IMR-90 (cell line): ENCODE measurements around the gene NLRC5. TPM values are rescaled to one million over a fixed set of nuclear protein-coding genes. Genes with fewer than 3 reads are reported as not detected.
A peak's percentile ranks its signal among the peaks of the same experiment; 100 is the strongest.

Source experiments
- ATAC-seq: fragments of 200-7000 bp; cut with Tn5 transposase; 2 replicates; pipeline ENCODE4 v1.9.1; 2020; ENCODE audit warnings: low read depth, mild to moderate bottlenecking, moderate library complexity
- BruUV-seq: library from RNA; stranded (reverse); fragments of 400-500 nt; replicated peaks from 2 replicates; lab custom pipeline; 2021; lab: Mats Ljungman, UMichigan
- CTCF ChIA-PET: fragments of 300-600 bp; formaldehyde crosslinking; extraction: SDS; loops from one replicate; lab custom pipeline; 2021; ENCODE audit warnings: antibody characterized with exemption; lab: Yijun Ruan, JAX
- POLR2A ChIA-PET: fragments of 300-600 bp; sonication (Branson Sonifier 250); formaldehyde crosslinking; loops from one replicate; lab custom pipeline; 2022; ENCODE audit warnings: antibody characterized with exemption; ENCODE audit not compliant: unreplicated experiment; lab: Charles Lee
- DNase-seq: peaks from one replicate; pipeline ENCODE4 v3.0.0; 2013
- H2AFZ ChIP-seq: replicated peaks from 2 replicates; pipeline ENCODE3; 2013; ENCODE audit warnings: low read length, mild to moderate bottlenecking; ENCODE audit not compliant: poor library complexity
- H2AK5ac ChIP-seq: 2 replicates; pipeline ENCODE4 v1.6.1; 2013; ENCODE audit warnings: low read depth, low read length, inconsistent platforms
- H2AK9ac ChIP-seq: replicated peaks from 2 replicates; pipeline ENCODE3; 2013; ENCODE audit warnings: mild to moderate bottlenecking, low read depth, low read length, moderate library complexity; ENCODE audit not compliant: poor library complexity
- H2BK120ac ChIP-seq: 2 replicates; pipeline ENCODE4 v1.6.1; 2013; ENCODE audit warnings: low read depth, low read length, inconsistent platforms
- H2BK15ac ChIP-seq: 3 replicates; pipeline ENCODE4 v1.6.1; 2013; ENCODE audit warnings: low read depth, low read length, inconsistent platforms
- H2BK20ac ChIP-seq: 2 replicates; pipeline ENCODE4 v1.6.1; 2013; ENCODE audit warnings: low read depth, mild to moderate bottlenecking, inconsistent platforms, low read length, moderate library complexity
- H2BK5ac ChIP-seq: 2 replicates; pipeline ENCODE4 v1.6.1; 2013; ENCODE audit warnings: mild to moderate bottlenecking, low read depth, low read length, inconsistent platforms; ENCODE audit not compliant: poor library complexity, severe bottlenecking
- H3K14ac ChIP-seq: replicated peaks from 2 replicates; pipeline ENCODE4 v1.6.1; 2013; ENCODE audit warnings: low read depth, low read length, inconsistent platforms
- H3K18ac ChIP-seq: 2 replicates; pipeline ENCODE4 v1.6.1; 2013; ENCODE audit warnings: low read depth, low read length, control low read depth
- H3K23ac ChIP-seq: 2 replicates; pipeline ENCODE4 v1.6.1; 2013; ENCODE audit warnings: low read depth, low read length, inconsistent platforms
- H3K27ac ChIP-seq: 2 replicates; pipeline ENCODE4 v1.5.1; 2013; ENCODE audit warnings: mild to moderate bottlenecking, control low read depth, low read length; ENCODE audit not compliant: insufficient read depth
- H3K27me3 ChIP-seq: 2 replicates; pipeline ENCODE4 v1.6.1; 2013; ENCODE audit warnings: low read length; ENCODE audit not compliant: control insufficient read depth, insufficient read depth
- H3K36me3 ChIP-seq: 2 replicates; pipeline ENCODE4 v1.6.1; 2013; ENCODE audit warnings: low read length, mixed read lengths; ENCODE audit not compliant: control insufficient read depth, insufficient read depth
- H3K4ac ChIP-seq: 2 replicates; pipeline ENCODE4 v1.6.1; 2013; ENCODE audit warnings: low read depth, low read length, inconsistent platforms
- H3K4me1 ChIP-seq: 2 replicates; pipeline ENCODE4 v1.6.1; 2013; ENCODE audit warnings: low read length, mixed read lengths; ENCODE audit not compliant: control insufficient read depth, insufficient read depth
- H3K4me2 ChIP-seq: 2 replicates; pipeline ENCODE4 v1.6.1; 2013; ENCODE audit warnings: low read depth, mild to moderate bottlenecking, control low read depth, low read length, moderate library complexity
- H3K4me3 ChIP-seq: 2 replicates; pipeline ENCODE4 v1.5.1; 2013; ENCODE audit warnings: low read depth, mild to moderate bottlenecking, control low read depth, low read length, moderate library complexity; ENCODE audit not compliant: insufficient read depth
- H3K56ac ChIP-seq: 2 replicates; pipeline ENCODE4 v1.6.1; 2013; ENCODE audit warnings: low read length, inconsistent platforms; ENCODE audit not compliant: insufficient read depth; ENCODE audit errors: extremely low read depth
- H3K79me1 ChIP-seq, 2 experiments: 2 replicates each; pipeline ENCODE4 v1.6.1; 2013; ENCODE audit warnings: low read length in 2 of 2, inconsistent platforms in 1 of 2, low read depth in 1 of 2
- H3K9ac ChIP-seq: 2 replicates; pipeline ENCODE4 v1.6.1; 2013; ENCODE audit warnings: low read depth, low read length, control low read depth
- H3K9me1 ChIP-seq: 2 replicates; pipeline ENCODE4 v1.6.1; 2013; ENCODE audit warnings: low read length, inconsistent platforms; ENCODE audit not compliant: insufficient read depth
- H3K9me3 ChIP-seq: 2 replicates; pipeline ENCODE4 v1.6.1; 2013; ENCODE audit warnings: low read length; ENCODE audit not compliant: control insufficient read depth, insufficient read depth
- H4K20me1 ChIP-seq: 2 replicates; pipeline ENCODE4 v1.6.1; 2013; ENCODE audit warnings: low read length, inconsistent platforms; ENCODE audit not compliant: insufficient read depth
- H4K5ac ChIP-seq: 2 replicates; pipeline ENCODE4 v1.6.1; 2013; ENCODE audit warnings: mild to moderate bottlenecking, low read depth, low read length, control low read depth
- H4K8ac ChIP-seq, 2 experiments: 2 replicates each; pipeline ENCODE4 v1.6.1; 2013; ENCODE audit warnings: low read depth in 2 of 2, low read length in 2 of 2, control low read depth in 1 of 2, inconsistent platforms in 1 of 2
- H4K91ac ChIP-seq: 2 replicates; pipeline ENCODE4 v1.6.1; 2013; ENCODE audit warnings: low read depth, low read length, inconsistent platforms; ENCODE audit not compliant: insufficient read depth
- FOS ChIP-seq: fragments of 150-350 bp; IDR thresholded peaks from 2 replicates; pipeline ENCODE4 v1.6.1; 2016; ENCODE audit warnings: low read depth, low read length
- MXI1 ChIP-seq: IDR thresholded peaks from 2 replicates; pipeline ENCODE4 v1.6.1; 2012; ENCODE audit warnings: low read depth, mild to moderate bottlenecking, low read length, moderate library complexity, borderline replicate concordance
- NFE2L2 ChIP-seq: fragments of 150-350 bp; IDR thresholded peaks from 2 replicates; pipeline ENCODE4 v1.6.1; 2016; ENCODE audit warnings: low read depth, mild to moderate bottlenecking, low read length
- RAD21 ChIP-seq: IDR thresholded peaks from 2 replicates; pipeline ENCODE4 v1.6.1; 2012; ENCODE audit warnings: low read length, improper control_type of control experiment
- RCOR1 ChIP-seq: IDR thresholded peaks from 2 replicates; pipeline ENCODE4 v1.6.1; 2012; ENCODE audit warnings: mild to moderate bottlenecking, low read length, improper control_type of control experiment; ENCODE audit not compliant: insufficient replicate concordance
- WGBS, 2 experiments: methylation state at CpG; one replicate each; pipeline versions ENCODE4 v1.1.5 to v1.1.7; 2013; ENCODE audit warnings: missing lambda C conversion rate in 2 of 2; ENCODE audit not compliant: insufficient read length in 1 of 2; ENCODE audit errors: extremely low coverage in 2 of 2; 5-methylcytosine and 5-hydroxymethylcytosine counted together
- dilution Hi-C: fragments of 300-500 bp; cut with HindIII; formaldehyde crosslinking; loops from one replicate; pipeline ENCODE4 v1.14.3; 2018; ENCODE audit warnings: low sequenced_read_pairs; ENCODE audit not compliant: unreplicated experiment
- in situ Hi-C: fragments of 300-500 bp; cut with MboI; formaldehyde crosslinking; loops from 3 replicates; pipeline ENCODE4 v1.14.3; 2019; ENCODE audit warnings: low sequenced_read_pairs, inconsistent platforms, mixed read lengths
- intact Hi-C: fragments of 100-400 bp; cut with micrococcal nuclease; formaldehyde crosslinking; loops from 2 replicates; pipeline ENCODE4 v1.10.0; 2022
- polyA plus RNA-seq, 3 experiments: library from polyadenylated mRNA; depleted of rRNA; stranded (reverse); fragments of >200 nt; gene quantifications; 2 replicates each; pipeline ENCODE4 v1.2.3, GENCODE V29; 2012; ENCODE audit warnings: low replicate concordance in 1 of 3
- total RNA-seq: library from RNA; depleted of rRNA; stranded (reverse); fragments of >200 nt; gene quantifications from 2 replicates; pipeline ENCODE4 v1.2.3, GENCODE V29; 2012
- TF ChIP-seq, protein P1 (sequence below): fragments of 150-350 bp; IDR thresholded peaks from 2 replicates; pipeline ENCODE4 v1.6.1; 2016; ENCODE audit warnings: low read depth, mild to moderate bottlenecking, low read length, moderate library complexity, borderline replicate concordance
- TF ChIP-seq, protein P2 (sequence below): conservative IDR thresholded peaks from 2 replicates; pipeline ENCODE4 v1.5.1; 2012; ENCODE audit warnings: mild to moderate bottlenecking, low read depth, low read length, improper control_type of control experiment
- TF ChIP-seq, protein P3 (sequence below): fragments of 150-350 bp; IDR thresholded peaks from 2 replicates; pipeline ENCODE4 v1.6.1; 2017; ENCODE audit warnings: mild to moderate bottlenecking, antibody characterized with exemption, low read length, low read depth

NLRC5 gene
- total and polyA plus RNA-seq, 2 of the 4 experiments (the other 2 are of a cell fraction), result 9.1 to 14.9 TPM

DNA sequence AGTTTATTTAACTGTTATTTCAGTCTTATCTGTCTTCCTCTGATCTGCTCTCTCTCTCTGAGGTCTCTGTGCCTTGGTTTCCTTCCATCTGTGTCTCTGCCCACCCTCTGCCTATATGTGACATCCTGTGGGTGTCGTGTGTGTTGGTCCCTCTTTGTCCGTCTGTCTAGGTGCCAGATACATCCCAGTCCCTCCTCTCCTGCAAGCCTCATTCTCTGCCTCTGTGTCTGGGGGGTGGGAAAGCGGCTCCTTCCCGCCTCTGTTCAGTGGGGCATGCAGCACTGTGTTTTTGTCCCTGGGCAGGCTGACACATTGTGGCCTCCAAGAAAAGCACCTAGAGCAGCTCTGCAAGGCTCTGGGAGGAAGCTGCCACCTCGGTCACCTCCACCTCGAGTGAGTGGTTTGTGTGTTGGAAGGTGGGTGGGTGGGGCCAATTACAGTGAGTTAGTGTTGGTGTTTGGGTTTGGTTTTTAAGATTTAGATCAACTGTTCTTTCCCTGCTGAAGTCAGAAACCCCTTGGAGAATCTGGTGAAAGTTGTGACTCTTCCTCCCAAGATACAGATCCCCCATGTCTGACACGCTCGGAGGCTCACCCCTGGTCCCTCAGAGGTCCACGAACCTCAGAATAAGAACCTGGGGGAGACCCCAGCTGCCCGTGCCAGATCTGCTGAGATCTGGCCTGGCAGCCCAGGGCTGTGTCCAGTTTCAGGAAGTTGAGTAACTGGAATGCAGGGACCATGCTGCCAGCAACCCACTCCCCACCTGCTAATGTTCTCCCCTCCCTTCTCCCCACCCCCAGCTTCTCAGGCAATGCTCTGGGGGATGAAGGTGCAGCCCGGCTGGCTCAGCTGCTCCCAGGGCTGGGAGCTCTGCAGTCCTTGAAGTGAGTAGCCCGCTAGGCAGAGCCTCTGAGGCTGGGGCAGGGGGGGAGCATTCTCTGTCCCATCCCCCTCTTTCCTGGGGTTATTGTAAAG, 52.1 kb downstream of the NLRC5 start:
- Histone ChIP-seq H2AFZ (no peak overlapping the region), H2AK5ac (peak overlapping the region; percentile 84; the same call in 1 of the 2 replicates), H4K20me1 (no peaks in the 10 kb centered on the region), H3K27me3 (no peaks in the 10 kb centered on the region), H2BK5ac (no peak overlapping the region), H2BK20ac (no peak overlapping the region), H3K9ac (no peak overlapping the region), H2BK120ac (no peak overlapping the region), H3K56ac (no peak overlapping the region), H4K91ac (no peak overlapping the region), H2AK9ac (peak overlapping the region; percentile 18), H3K14ac (no peak overlapping the region), H3K4me3 (no peak overlapping the region), H3K4ac (no peak overlapping the region), H3K79me1 (peaks cover 0 to 11% of the 10 kb centered on the region in 2 experiments; a peak in 2 of 4 replicates), H3K18ac (no peak overlapping the region), H3K4me2 (no peak overlapping the region), H3K23ac (no peak overlapping the region), H4K8ac (no peak overlapping the region; a peak in 1 of 4 replicates), H3K27ac (no peak overlapping the region), H2BK15ac (no peak overlapping the region; the same call in 2 of the 3 replicates), H3K4me1 (peaks cover 16% of the 10 kb centered on the region), H3K36me3 (peaks cover 13% of the 10 kb centered on the region), H3K9me1 (peaks cover 13% of the 10 kb centered on the region), H4K5ac (no peak overlapping the region), H3K9me3 (no peaks in the 10 kb centered on the region; the same call in 1 of the 2 replicates)
- DNase-seq, result no peak
- ATAC-seq, result no peak
- in situ Hi-C loops, result loop anchor here (10.0 kb wide), 1 partner anchor 177 kb away; the partner anchor contains the start of gene SLC12A3
- CTCF ChIA-PET, result no interaction called here
- no TSS peak for BruUV-seq
- dilution Hi-C loops, result no loop called here
- POLR2A ChIA-PET, result no interaction called here
- intact Hi-C loops, result loop anchor here (10.0 kb wide), 1 partner anchor 77 kb away; the partner anchor contains the start of gene CETP
- no CpG with 5 or more reads among the region's 12 CpGs for WGBS, 2 experiments
- TF ChIP-seq MXI1 (no peak), NFE2L2 (no peak), RCOR1 (no peak), FOS (no peak), RAD21 (no peak)
- TF ChIP-seq, protein P1, sequence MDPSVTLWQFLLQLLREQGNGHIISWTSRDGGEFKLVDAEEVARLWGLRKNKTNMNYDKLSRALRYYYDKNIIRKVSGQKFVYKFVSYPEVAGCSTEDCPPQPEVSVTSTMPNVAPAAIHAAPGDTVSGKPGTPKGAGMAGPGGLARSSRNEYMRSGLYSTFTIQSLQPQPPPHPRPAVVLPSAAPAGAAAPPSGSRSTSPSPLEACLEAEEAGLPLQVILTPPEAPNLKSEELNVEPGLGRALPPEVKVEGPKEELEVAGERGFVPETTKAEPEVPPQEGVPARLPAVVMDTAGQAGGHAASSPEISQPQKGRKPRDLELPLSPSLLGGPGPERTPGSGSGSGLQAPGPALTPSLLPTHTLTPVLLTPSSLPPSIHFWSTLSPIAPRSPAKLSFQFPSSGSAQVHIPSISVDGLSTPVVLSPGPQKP, result no peak
- TF ChIP-seq, protein P2, sequence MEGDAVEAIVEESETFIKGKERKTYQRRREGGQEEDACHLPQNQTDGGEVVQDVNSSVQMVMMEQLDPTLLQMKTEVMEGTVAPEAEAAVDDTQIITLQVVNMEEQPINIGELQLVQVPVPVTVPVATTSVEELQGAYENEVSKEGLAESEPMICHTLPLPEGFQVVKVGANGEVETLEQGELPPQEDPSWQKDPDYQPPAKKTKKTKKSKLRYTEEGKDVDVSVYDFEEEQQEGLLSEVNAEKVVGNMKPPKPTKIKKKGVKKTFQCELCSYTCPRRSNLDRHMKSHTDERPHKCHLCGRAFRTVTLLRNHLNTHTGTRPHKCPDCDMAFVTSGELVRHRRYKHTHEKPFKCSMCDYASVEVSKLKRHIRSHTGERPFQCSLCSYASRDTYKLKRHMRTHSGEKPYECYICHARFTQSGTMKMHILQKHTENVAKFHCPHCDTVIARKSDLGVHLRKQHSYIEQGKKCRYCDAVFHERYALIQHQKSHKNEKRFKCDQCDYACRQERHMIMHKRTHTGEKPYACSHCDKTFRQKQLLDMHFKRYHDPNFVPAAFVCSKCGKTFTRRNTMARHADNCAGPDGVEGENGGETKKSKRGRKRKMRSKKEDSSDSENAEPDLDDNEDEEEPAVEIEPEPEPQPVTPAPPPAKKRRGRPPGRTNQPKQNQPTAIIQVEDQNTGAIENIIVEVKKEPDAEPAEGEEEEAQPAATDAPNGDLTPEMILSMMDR, result no peak
- TF ChIP-seq, protein P3, sequence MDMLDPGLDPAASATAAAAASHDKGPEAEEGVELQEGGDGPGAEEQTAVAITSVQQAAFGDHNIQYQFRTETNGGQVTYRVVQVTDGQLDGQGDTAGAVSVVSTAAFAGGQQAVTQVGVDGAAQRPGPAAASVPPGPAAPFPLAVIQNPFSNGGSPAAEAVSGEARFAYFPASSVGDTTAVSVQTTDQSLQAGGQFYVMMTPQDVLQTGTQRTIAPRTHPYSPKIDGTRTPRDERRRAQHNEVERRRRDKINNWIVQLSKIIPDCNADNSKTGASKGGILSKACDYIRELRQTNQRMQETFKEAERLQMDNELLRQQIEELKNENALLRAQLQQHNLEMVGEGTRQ, result no peak
